GM21529 (cell line): ENCODE results near the gene MYO1C.
A peak's percentile ranks its signal among the peaks of the same experiment; 100 is the strongest.
"Not testable (repeated sequence)": the region's sequence is repeated elsewhere in the genome, so short reads cannot be mapped to it uniquely, and the experiment has no call there.

Experiments
- ATAC-seq: cut with Tn5 transposase; IDR thresholded peaks from one replicate; pipeline ENCODE4 v1.9.1; 2021; ENCODE audit not compliant: unreplicated experiment

Gene MYO1C

DNA sequence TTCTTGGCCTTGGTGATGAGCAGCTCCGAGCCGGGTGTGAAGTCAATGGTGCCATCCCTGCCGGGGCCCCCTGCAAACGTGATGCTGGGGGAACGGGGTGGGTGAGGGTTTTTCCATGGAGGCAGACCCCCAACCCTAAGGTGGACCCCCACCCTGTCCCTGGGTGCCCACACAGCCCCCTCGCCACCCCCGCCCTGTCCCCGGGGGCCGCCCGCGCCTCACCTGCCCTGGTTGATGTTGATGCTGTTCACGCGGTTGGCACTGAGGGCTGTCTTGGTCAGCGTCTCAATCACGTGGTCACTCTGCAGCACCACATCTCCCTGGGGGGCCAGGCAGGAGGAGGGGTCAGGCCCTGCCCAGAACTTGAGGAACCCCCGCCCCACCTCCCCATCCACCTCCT is 25.2 kb downstream of the MYO1C start:
- no peak for ATAC-seq

DNA sequence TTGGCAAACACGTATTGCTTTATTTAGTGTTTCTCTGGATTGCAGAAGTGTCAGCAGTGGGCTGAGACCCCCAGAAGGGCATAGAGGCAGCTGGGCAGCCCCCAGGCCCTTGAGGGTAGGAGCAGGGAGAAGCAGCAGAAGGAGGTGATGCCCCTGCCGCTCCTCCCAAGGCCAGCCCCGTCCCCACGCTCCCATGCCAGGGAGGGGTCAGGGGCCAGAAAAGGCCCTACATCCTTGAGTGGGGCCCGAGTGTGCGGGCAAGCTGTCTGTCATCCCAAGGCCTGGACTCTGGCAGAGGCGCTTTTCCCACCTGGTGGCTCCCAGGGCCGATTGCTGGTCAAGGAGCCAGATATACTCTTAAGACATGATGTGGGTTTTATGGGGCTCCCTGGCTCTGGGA is 28.3 kb downstream of the MYO1C start:
- ATAC-seq: no peak

DNA sequence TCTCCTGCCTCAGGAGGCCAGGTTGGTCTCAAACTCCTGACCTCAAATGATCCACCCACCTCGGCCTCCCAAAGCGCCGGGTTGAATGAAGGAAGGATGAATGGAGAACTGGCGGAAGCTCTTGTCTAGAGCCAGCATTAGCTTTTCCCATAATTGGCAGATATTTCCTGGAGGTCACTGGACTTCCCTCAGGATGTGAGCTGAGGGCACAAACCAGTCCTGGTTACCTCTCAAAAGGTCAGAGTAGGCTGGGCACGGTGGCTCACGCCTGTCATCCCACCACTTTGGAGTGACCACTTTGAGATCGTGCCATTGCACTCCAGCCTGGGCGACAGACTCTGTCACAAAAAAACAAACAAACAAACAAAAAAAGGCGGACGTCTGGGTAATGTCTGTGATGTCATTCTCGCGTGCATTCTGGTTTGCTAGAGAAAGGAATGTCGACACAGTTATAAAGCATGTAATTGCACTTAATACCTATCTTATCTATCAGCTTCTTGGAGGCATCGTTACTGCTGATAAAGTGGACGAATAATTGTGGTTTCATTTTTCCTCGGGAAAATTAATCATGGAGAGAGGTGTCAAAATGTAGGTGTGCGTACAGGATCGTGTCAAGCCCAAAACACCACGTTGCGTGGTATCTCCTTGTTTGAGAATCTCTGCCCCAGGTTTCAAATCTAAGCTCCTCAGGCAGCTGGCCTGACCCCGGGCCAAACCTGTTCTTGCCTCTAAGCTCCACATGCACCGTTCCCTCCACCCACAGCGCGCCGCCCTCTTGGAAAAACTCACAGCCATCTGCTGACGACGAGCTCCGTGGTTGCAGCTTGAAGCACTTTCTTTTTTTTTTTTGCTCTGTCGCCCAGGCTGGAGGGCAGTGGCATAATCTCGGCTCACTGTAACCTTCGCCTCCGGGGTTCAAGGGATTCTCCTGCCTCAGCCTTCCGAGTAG is 30.0 kb downstream of the MYO1C start:
- ATAC-seq: no peak

DNA sequence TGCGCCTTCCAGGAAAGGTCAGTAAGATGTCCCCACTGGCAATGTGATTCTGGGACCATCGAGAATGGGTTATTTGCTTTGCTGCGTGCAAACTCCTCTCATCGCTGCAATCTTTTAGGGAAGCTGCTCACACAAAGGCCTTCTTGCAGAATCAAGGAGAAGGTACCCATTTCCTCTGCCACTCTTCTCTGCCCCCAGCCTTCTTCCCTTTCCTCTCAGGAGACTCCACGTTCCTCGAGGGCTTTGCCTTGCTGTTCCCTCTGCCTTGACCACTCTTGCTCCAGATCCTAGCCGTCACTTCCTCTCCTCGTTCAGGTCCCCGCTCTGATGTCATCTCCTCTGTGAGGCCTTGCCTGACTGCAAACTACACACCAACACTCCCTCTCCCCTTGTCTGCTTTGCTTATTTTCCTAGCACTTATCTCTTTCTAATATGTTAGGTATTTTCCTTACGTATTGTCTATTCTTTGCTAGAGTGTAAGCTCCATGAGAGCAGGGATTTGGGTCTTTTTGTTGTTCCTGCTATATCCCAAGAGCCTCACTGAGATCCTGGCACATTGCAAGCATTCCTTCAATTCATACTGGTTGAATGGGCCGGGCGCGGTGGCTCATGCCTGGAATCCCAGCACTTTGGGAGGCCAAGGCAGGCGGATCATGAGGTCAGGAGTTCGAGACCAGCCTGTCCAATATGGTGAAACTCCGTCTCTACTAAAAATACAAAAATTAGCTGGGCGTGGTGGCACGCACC is 31.1 kb downstream of the MYO1C start:
- no peak for ATAC-seq

DNA sequence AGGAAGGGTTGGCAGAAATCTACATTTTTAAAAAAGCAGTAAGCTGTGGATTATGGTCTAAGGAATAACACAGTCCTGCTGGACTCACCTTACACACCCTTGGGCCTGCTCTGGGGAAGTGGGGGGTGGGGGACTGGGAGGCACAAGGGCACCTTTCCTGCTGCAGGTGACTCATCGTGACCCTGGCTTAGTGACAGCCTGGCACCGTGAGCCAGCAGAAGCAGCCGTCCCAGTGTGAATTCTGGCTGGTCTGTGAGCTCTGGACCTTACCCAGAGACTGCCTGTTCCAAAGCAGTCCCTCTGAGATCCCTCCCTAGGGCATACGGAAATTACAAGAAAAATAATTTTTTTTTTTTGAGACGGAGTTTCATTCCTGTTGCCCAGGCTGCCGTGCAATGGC is 32.3 kb downstream of the MYO1C start:
- no peak for ATAC-seq

DNA sequence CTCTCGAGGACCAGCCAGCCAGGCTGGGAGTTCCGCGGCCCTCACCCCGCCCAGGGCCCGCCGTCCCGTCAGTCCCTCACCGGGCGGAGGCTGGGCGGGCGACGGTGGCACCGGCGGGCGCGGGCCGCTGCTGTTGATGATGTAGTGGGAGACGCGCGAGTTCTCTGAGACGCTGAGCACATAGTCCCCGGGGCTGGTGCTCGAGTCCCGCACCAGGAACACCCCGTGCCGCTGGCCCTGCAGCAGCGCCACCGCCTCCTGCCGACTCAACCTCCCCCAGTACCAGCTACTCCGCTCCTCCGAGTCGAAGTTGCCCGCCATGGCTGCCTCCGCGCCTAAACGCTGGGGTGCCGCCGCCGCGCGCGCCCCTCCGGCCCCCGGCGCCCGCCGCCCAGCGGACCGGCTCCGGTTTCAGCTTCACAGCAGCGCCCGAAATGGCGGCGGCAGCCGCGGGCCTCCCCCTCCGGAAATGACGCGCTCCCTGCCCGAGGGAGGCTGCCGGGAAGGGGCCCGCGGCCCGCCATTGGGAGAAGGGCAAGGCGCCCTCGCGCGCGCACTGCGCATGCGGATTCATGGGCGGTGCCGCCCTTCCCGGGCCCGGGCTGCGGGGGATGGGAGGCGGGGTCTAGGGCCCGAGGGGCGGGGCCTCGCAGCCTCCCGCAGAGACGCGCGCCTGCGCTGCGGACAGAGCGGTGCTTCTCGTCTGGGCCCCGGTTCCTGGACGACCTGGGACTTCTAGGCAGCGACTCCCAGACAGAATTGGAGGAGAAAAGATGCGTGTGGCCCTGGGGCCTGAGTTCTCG is 36.5 kb downstream of the MYO1C start, which contains the start of gene CRK:
Gene CRK, minus strand, starts transcription at position 436 of the 803 bp plus-strand sequence. Its CDS starts 115 bp downstream, at position 321.
- ATAC-seq: peak; percentile 71

DNA sequence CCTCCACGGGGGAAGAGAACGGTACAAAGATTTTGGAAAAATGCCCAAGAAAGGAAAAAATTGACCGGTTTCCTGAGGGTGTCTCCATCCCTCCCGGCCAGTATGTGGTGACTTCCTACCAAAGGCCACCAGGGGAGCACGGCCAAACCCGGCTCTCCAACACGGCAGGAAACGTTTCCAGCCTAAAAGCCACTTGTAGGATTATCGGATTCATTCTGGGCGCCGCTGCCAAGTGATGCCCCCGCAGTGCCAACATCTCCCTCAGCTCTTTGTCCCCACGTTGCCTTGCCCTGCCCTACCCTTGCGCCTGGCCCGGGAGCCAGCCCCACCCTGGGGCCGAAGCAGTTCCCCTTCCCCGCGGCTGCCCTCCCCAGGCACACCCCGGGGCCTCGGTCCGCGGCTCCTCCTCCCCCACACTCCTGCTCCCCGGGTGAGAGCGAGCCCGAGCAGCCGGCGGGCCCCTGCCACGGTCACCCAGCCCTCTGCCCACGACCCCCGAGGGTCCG is 37.1 kb downstream of the MYO1C start:
- ATAC-seq: peak; percentile 36

DNA sequence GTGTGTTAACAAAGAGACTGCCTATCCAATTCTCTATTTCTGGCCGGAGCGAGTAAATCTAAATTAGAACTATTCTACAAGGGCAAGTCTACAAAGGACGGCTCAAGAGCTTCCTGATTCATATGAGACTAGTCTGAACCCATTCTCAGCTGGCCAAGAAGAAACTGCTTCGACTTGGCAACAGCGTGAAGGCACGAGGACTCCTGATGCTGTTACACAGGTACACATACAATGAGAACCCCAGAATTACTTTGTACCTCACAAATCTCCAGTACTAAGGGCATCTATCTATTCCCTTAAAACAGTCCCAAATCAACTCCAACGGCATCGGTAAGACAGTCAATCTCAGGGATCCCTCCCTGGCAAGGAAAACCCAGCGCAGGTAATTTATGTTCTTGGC is 37.9 kb downstream of the MYO1C start:
- ATAC-seq: no peak

DNA sequence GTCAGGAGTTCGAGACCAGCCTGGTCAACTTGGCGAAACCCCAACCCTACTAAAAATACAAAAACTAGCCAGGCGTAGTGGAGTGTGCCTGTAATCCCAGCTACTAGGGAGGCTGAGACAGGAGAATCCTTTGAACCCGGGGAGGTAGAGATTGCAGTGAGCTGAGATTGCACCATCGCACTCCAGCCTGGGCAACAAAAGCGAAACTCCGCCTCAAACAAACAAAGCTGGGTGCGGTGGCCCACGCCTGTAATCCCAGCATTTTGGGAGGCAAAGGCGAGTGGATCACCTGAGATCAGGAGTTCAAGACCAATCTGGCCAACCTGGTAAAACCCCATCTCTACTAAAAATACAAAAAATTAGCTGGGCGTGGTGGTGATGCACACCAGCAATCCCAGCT is 38.8 kb downstream of the MYO1C start:
- ATAC-seq: not testable (repeated sequence)

DNA sequence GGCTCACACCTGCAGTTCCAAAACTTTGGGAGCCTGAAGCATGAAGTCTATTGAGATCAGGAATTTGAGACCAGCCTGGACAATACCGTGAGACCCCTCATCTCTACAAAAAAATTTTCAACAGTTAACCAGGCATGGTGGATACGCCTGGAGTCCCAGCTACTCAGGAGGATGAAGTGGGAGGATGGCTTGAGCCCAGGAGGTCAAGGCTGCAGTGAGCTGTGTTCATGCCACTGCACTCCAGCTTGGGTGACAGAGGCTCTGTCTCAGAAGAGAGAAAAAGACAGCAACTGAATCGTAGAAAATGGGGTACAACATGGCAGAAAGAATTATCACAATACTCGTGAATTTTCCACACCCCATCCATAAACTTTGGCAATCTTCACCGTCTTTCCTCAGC is 39.6 kb downstream of the MYO1C start:
- no peak for ATAC-seq

DNA sequence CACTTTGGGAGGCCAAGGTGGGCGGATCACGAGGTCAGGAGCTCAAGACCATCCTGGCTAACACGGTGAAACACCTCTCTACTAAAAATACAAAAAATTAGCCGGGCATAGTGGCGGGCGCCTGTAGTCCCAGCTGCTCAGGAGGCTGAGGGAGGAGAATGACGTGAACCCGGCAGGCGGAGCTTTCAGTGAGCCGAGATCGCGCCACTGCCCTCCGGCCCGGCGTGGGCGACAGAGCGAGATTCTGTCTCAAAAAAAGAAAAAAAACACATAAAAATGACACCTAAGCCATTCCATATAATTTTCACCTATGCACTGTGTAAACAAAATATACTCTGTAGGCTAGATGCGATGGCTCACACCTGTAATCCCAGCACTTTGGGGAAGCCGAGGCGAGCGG is 42.2 kb downstream of the MYO1C start:
- ATAC-seq: not testable (repeated sequence)

DNA sequence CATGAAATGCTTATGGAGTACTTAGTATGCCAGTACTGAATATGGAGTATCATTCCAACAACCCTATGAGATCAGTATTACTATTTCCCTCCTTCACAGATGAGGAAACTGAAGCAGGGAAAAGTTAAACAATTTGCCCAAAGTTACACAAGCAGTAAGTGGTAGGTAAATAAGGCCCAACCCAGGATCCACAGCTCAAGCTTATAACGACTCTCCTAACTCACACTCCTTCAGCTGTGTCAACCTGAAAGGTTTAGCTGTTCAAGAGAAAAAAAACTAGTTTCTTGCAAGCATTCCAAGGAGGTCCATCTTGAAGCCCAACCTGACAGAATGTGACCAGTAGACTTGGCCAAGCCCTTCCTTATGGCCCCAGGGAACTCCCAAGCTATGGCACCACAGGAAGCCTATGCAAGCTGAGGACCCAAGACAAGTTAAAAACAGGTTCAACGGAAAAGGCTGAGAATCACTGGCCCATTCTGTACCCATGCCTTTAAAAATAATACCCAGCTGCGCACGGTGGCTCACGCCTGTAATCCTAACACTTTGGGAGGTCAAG is 43.0 kb downstream of the MYO1C start:
- no peak for ATAC-seq

DNA sequence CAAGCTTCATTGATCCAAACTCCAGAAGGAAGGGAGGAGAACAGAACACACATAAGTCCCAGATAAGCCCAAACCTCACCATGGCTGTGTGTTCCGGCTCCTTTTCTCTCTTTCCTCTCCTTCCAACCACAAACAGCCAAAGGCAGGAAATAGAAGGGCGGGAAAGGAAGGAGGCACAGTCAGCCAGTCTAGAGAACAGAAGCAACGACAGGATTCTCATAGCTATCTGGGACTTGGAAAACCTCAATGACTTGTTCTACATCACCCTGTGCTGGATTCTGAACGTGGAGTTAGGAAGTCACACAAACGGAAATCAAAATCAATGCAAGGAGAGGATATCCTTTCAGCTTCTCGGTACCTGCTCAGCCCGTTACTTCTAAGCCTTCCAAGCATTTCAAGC is 45.4 kb downstream of the MYO1C start:
- ATAC-seq: no peak

DNA sequence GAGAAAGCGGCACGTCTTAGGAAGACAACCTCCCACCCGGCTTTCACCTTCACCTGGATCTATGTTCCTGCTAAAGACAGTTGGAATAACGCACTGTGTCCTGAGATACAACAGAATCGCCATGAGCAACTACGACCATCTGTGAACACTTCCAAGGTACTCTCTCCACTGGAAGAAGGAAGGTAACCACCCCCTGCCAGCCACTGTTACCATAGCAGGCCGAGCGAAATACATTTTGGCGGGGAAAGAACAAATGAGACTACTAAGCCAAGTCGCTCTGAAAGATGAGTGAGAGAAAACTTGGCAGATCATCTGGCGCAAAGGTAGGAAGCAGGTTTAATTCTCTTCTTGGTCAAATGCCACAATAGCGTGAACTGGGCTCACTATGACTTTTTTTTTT is 46.3 kb downstream of the MYO1C start:
- ATAC-seq: no peak

DNA sequence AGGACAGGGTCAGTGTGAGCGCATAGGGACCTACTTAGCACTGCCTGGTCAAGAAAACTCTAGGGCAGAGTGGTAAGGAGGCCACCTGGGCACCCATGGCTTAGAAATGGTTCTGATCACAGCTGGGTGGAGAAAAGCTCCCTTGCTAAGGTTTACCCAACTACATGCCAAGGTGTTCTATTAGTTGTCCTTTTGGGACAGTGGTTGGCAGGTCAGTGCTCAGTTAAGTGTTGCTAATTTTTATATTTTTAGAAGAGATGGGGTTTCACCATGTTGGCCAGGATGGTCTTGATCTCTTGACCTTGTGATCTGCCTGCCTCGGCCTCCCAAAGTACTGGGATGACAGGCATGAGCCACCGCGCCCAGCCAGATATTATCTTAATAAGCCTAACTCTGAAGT is 46.8 kb downstream of the MYO1C start:
- not testable (repeated sequence) for ATAC-seq

DNA sequence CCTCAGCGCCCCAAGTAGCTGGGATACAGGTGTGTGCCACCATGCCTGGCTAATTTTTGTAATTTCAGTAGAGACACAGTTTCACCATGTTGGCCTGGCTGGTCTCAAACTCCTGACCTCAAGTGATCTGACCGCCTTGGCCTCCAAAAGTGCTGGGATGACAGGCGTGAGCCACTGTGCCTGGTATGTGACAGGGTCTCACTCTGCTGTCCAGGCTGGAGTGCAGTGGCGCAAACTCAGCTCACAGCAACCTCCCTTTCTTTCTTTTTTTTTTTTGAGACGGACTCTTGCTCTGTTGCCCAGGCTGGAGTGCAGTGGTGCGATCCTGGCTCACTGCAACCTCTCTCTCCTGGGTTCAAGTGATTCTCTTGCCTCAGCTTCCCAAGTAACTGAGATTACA is 49.8 kb downstream of the MYO1C start:
- not testable (repeated sequence) for ATAC-seq

DNA sequence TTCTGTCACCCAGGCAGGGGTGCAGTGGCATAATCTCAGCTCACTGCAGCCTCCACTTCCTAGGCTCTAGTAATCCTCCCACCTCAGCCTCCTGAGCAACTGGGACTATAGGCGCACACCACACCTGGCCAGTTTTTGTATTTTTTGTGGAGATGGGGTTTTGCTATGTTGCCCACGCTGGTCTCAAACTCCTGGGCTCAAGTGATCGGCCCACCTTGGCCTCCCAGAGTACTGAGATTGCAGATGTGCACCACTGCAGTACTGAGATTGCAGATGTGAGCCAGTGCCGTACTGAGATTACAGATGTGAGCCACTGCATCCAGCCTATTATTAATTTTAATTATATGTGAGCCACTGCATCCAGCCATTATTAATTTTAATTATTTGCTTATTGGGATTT is 50.3 kb downstream of the MYO1C start:
- no peak for ATAC-seq

DNA sequence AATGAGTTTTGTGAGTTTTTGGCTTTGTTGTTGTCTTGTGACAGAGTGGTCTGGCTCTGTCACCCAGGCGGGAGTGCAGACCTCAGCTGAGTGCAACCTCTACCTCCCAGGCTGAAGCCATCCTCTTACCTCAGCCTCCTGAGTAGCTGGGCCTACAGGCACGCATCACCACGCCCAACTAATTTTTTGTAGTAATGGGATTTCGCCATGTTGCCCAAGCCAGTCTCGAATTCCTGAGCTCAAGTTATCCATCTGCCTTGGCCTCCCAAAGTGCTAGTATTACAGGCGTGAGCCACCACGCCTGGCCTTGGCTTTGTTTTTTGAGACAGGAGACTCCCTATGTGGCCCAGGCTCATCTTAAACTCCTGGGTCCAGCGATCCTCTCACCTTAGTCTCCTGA is 51.6 kb downstream of the MYO1C start:
- ATAC-seq: no peak

DNA sequence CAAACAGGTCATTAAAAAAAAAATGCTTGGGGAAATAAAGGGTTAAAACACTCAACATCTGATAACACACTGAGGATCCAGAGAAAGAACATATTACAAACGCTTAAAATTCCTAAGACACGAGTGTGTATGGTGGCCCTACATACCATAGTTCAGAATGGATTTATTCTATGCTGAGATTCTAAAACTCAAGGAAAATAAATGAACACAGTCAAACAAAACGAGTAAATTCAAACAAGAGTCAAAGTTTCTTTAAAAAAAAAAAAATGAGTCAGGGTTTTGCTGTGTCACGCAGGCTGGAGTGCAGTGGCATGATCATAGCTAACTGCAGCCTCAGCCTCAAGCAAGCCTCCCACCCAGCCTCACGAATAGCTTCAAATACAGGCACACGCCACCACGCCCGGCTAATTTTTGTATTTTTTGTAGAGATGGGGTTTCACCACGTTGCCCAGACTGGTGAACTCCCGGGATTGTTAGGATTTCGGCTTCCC is 53.8 kb downstream of the MYO1C start:
- no peak for ATAC-seq

DNA sequence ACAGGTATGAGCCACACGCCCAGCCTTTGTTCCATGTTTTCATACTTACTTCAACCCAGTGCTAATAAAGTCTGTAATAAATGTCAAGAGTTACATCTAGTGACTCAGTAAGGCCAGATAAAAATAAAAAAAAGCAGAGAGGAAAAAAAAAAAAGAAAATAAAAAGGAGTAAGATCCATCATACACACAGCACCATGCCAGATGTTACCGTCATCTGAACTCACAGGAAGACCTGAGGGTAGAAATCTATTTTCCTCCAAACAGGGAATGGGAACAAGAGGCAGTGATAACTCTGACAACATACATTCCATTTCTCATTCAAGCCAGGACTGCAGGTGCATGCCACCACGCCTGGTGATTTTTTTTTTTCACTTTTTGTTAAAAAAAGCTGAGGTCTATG is 57.2 kb downstream of the MYO1C start:
- no peak for ATAC-seq

DNA sequence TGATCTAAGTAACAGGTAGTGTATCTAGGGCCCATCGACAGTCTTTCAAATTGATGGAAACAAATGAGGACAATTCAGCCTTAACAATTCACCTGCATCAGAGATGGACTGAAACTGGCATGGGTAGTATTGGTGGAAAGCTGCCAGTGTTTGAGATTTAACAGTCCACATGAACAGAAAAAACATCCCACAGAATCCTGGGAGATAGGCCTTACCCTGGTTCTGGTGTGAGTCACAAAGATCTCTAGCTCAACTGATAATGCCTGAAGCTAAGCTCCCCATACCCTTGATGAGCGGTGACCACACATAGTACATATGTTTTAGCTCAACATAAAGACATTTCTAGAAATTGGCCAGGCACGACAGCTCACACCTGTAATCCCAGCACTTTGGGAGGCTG is 58.3 kb downstream of the MYO1C start:
- ATAC-seq: no peak
